H7 (cell line): Measurements from ENCODE around the gene NMU. TPM values are rescaled to one million over a fixed set of nuclear protein-coding genes. Genes with fewer than 3 reads are reported as not detected.
"Not testable (repeated sequence)": the region's sequence is repeated elsewhere in the genome, so short reads cannot be mapped to it uniquely, and the experiment has no call there.

Source experiments
- DNase-seq: peaks from one replicate; pipeline ENCODE4 v3.0.0; 2012
- H3K27me3 ChIP-seq: 2 replicates; pipeline ENCODE4 v1.6.0; 2011; ENCODE audit warnings: mild to moderate bottlenecking, low read length; ENCODE audit not compliant: control insufficient read depth, insufficient read depth
- H3K36me3 ChIP-seq: replicated peaks from 2 replicates; pipeline ENCODE4 v1.5.1; 2011; ENCODE audit warnings: low read length; ENCODE audit not compliant: control insufficient read depth, insufficient read depth
- H3K4me3 ChIP-seq: 2 replicates; pipeline ENCODE4 v1.5.1; 2011; ENCODE audit warnings: low read depth, mild to moderate bottlenecking, control low read depth, low read length, moderate library complexity; ENCODE audit not compliant: insufficient read depth
- total RNA-seq: library from RNA; depleted of rRNA; stranded (reverse); fragments of >200 nt; shearing (Covaris generic); gene quantifications from 2 replicates; pipeline ENCODE4 v1.2.3, GENCODE V29; 2014; rRNA removed

Gene NMU
- total RNA-seq: 52.5 and 63.5 TPM in 2 replicates

- H3K27me3 ChIP-seq: peaks cover 18% of the 10 kb centered on the region
- DNase-seq: peak; percentile 77
- H3K4me3 ChIP-seq: peak within 1 kb of the TSS; percentile 69
- no peaks in the 10 kb centered on the region for H3K36me3 ChIP-seq
Observed at GRCh38 chr4:55635741-55636655, at the start of gene NMU. Gene NMU, minus strand, starts transcription at chr4:55636298. Its CDS starts 106 bp downstream, at chr4:55636192.

GRCh38 chr4:55684276-55684675, 48.2 kb upstream of the NMU start:
- Histone ChIP-seq H3K4me3 (no peak overlapping the region), H3K36me3 (no peaks in the 10 kb centered on the region), H3K27me3 (no peaks in the 10 kb centered on the region)
- DNase-seq: no peak

GRCh38 chr4:55682797-55683196, 46.7 kb upstream of the NMU start:
- not testable (repeated sequence) for H3K27me3 ChIP-seq, H3K36me3 ChIP-seq, DNase-seq, H3K4me3 ChIP-seq

GRCh38 chr4:55682295-55682694, 46.2 kb upstream of the NMU start:
- Histone ChIP-seq H3K4me3 (no peak overlapping the region), H3K27me3 (no peaks in the 10 kb centered on the region), H3K36me3 (no peaks in the 10 kb centered on the region)
- DNase-seq: no peak

GRCh38 chr4:55681430-55681829, 45.3 kb upstream of the NMU start:
- Histone ChIP-seq H3K4me3 (no peak overlapping the region), H3K27me3 (no peaks in the 10 kb centered on the region), H3K36me3 (no peaks in the 10 kb centered on the region)
- no peak for DNase-seq

- no peak for DNase-seq
- no peak overlapping the region for H3K4me3 ChIP-seq
- H3K27me3 ChIP-seq: no peaks in the 10 kb centered on the region
- H3K36me3 ChIP-seq: no peaks in the 10 kb centered on the region
Observed at GRCh38 chr4:55675196-55675793, 39.2 kb upstream of the NMU start.

- DNase-seq: no peak
- Histone ChIP-seq H3K36me3 (no peaks in the 10 kb centered on the region), H3K27me3 (no peaks in the 10 kb centered on the region), H3K4me3 (no peak overlapping the region)
Observed at GRCh38 chr4:55673424-55673823, 37.3 kb upstream of the NMU start.

GRCh38 chr4:55671667-55672066, 35.6 kb upstream of the NMU start:
- H3K27me3 ChIP-seq: no peaks in the 10 kb centered on the region
- no peak overlapping the region for H3K4me3 ChIP-seq
- no peaks in the 10 kb centered on the region for H3K36me3 ChIP-seq
- no peak for DNase-seq

- DNase-seq: no peak
- no peaks in the 10 kb centered on the region for H3K36me3 ChIP-seq
- no peak overlapping the region for H3K4me3 ChIP-seq
- no peaks in the 10 kb centered on the region for H3K27me3 ChIP-seq
Observed at GRCh38 chr4:55670695-55671094, 34.6 kb upstream of the NMU start.

GRCh38 chr4:55668449-55668848, 32.4 kb upstream of the NMU start:
- no peak for DNase-seq
- no peaks in the 10 kb centered on the region for H3K36me3 ChIP-seq
- H3K27me3 ChIP-seq: no peaks in the 10 kb centered on the region
- no peak overlapping the region for H3K4me3 ChIP-seq

- no peaks in the 10 kb centered on the region for H3K36me3 ChIP-seq
- H3K4me3 ChIP-seq: no peak overlapping the region
- H3K27me3 ChIP-seq: no peaks in the 10 kb centered on the region
- DNase-seq: no peak
Observed at GRCh38 chr4:55666535-55666934, 30.4 kb upstream of the NMU start.

GRCh38 chr4:55663145-55663544, 27.0 kb upstream of the NMU start:
- H3K36me3 ChIP-seq: no peaks in the 10 kb centered on the region
- DNase-seq: no peak
- no peaks in the 10 kb centered on the region for H3K27me3 ChIP-seq
- no peak overlapping the region for H3K4me3 ChIP-seq

- Histone ChIP-seq H3K4me3 (no peak overlapping the region), H3K27me3 (no peaks in the 10 kb centered on the region), H3K36me3 (no peaks in the 10 kb centered on the region)
- DNase-seq: no peak
Observed at GRCh38 chr4:55661398-55662056, 25.4 kb upstream of the NMU start.

- no peak overlapping the region for H3K4me3 ChIP-seq
- no peaks in the 10 kb centered on the region for H3K36me3 ChIP-seq
- DNase-seq: no peak
- no peaks in the 10 kb centered on the region for H3K27me3 ChIP-seq
Observed at GRCh38 chr4:55658657-55659056, 22.6 kb upstream of the NMU start.

GRCh38 chr4:55654131-55654530, 18.0 kb upstream of the NMU start:
- no peak for DNase-seq
- no peaks in the 10 kb centered on the region for H3K36me3 ChIP-seq
- no peak overlapping the region for H3K4me3 ChIP-seq
- H3K27me3 ChIP-seq: no peaks in the 10 kb centered on the region
